Prostate gland (tissue), 2 donors: ENCODE measurements around the gene OTOR. TPM values are rescaled to one million over a fixed set of nuclear protein-coding genes. Genes with fewer than 3 reads are reported as not detected.
A peak's percentile ranks its signal among the peaks of the same experiment; 100 is the strongest.

Experiments
- DNase-seq: peaks from one replicate; pipeline ENCODE4 v3.0.0-alpha.2; 2019; ENCODE audit warnings: low spot score
- H3K27ac ChIP-seq, 2 donors: fragments of 200-600 bp; sonication (generic); 2 replicates each; pipeline ENCODE4 v1.5.1; 2017 to 2019
- H3K27me3 ChIP-seq: fragments of 200-600 bp; sonication (generic); replicated peaks from 2 replicates; pipeline ENCODE4 v1.5.1; 2019; ENCODE audit not compliant: insufficient read depth
- H3K36me3 ChIP-seq, 2 donors: fragments of 200-600 bp; sonication (generic); 1 replicate in 1 of 2; 2 replicates in 1 of 2; pipeline versions ENCODE4 v1.5.1 to v1.8.1; 2017 to 2019
- H3K4me1 ChIP-seq: fragments of 200-600 bp; sonication (generic); replicated peaks from 2 replicates; pipeline ENCODE4 v1.5.1; 2019
- H3K4me3 ChIP-seq, 2 donors: fragments of 200-600 bp; sonication (generic); 2 replicates each; pipeline ENCODE4 v1.5.1; 2017 to 2019
- H3K9me3 ChIP-seq: fragments of 200-600 bp; sonication (generic); 2 replicates; pipeline ENCODE4 v1.5.1; 2017
- CTCF ChIP-seq, 4 experiments: fragments of 200-600 bp in 2 of 4; fragments of 450-650 bp in 2 of 4; sonication (generic) in 2 of 4; IDR thresholded peaks; 1 replicate in 3 of 4; 2 replicates in 1 of 4; pipeline ENCODE4 v1.5.1; 2016 to 2019; ENCODE audit warnings: antibody characterized with exemption in 4 of 4, mild to moderate bottlenecking in 2 of 4, moderate library complexity in 2 of 4
- POLR2A ChIP-seq: fragments of 450-650 bp; IDR thresholded peaks from one replicate; pipeline ENCODE4 v1.6.1; 2016; ENCODE audit warnings: antibody characterized with exemption, mild to moderate bottlenecking
- POLR2AphosphoS5 ChIP-seq: sonication (generic); formaldehyde crosslinking; IDR thresholded peaks from one replicate; pipeline ENCODE4 v1.6.1; 2017; ENCODE audit warnings: antibody characterized with exemption
- WGBS: methylation state at CpG from one replicate; pipeline ENCODE4 v1.1.5; 2018; 5-methylcytosine and 5-hydroxymethylcytosine counted together
- intact Hi-C: fragments of 100-400 bp; cut with DNase I; formaldehyde crosslinking; loops from one replicate; pipeline ENCODE4 v1.14.2; 2022
- total RNA-seq, 2 donors: library from RNA; depleted of rRNA; stranded (reverse); fragments of >200 nt; gene quantifications; one replicate each; pipeline ENCODE4 v1.1.0, GENCODE V29; 2016

The OTOR gene
- total RNA-seq, 2 donors from 2014 or later: not detected

DNA sequence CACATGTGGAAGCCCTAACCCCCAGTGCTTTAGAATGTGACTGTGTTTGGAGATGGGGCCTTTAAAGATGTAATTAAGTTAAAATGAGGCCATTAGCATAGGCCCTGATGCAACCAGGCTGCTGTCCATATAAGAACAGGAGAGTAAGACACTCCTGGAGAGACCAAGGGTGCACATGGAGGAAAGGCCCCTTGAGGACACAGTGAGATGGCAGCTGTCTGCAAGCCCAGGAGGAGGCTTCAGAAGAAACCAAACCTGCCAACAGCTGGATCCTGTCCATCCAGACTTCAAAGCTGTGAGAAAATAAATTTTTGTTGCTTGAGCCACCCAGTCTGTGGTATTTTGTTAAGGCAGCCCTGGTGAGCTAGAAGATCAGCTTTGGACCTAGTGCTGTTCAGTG lies 35.1 kb upstream of the OTOR start:
- Histone ChIP-seq H3K9me3 (no peaks in the 10 kb centered on the region), H3K4me3 (no peak overlapping the region), H3K36me3 (no peaks in the 10 kb centered on the region), H3K27me3 (no peaks in the 10 kb centered on the region), H3K4me1 (no peaks in the 10 kb centered on the region), H3K27ac (no peak overlapping the region)
- intact Hi-C loops: no loop called here
- DNase-seq: no peak
- no peak for TF ChIP-seq POLR2A
- no peak for TF ChIP-seq POLR2AphosphoS5
- no peak for TF ChIP-seq CTCF (IDR thresholded peaks at IDR 0.05)

DNA sequence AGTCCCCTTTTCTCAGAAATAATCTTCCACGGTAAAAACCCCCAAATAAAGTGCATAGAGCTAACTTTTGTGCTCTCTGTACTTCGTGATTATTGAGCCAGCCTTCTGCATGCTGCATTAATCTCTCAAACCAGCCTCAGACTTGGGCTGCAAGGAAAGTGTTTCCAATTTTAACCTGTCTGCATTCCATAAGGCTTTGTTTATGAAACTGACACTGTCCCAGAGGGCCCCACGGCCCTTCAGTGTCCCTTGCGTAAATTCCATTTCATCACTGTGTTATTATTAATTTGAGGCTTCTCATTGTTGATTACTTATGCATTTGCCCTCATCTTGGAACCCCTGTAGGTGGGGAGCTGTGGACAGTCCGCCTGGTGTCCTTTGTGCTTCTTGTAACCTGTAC lies 33.9 kb upstream of the OTOR start:
- Histone ChIP-seq H3K4me3 (no peak overlapping the region), H3K27me3 (no peaks in the 10 kb centered on the region), H3K9me3 (no peaks in the 10 kb centered on the region), H3K27ac (no peak overlapping the region), H3K36me3 (no peaks in the 10 kb centered on the region), H3K4me1 (no peaks in the 10 kb centered on the region)
- DNase-seq: no peak
- 73% methylated on average over 5 of the region's 5 CpGs for WGBS
- intact Hi-C loops: no loop called here
- TF ChIP-seq CTCF (IDR thresholded peaks at IDR 0.05) (no peak), POLR2A (no peak), POLR2AphosphoS5 (no peak)

- WGBS: 86% methylated on average over 4 of the region's 4 CpGs
- Histone ChIP-seq H3K4me3 (no peak overlapping the region), H3K27ac (no peak overlapping the region), H3K4me1 (no peaks in the 10 kb centered on the region), H3K27me3 (no peaks in the 10 kb centered on the region), H3K9me3 (no peaks in the 10 kb centered on the region), H3K36me3 (no peaks in the 10 kb centered on the region)
- TF ChIP-seq CTCF (IDR thresholded peaks at IDR 0.05) (no peak), POLR2AphosphoS5 (no peak), POLR2A (no peak)
- intact Hi-C loops: no loop called here
- DNase-seq: no peak
Observed at GRCh38 chr20:16714751-16715150, 33.4 kb upstream of the OTOR start.

DNA sequence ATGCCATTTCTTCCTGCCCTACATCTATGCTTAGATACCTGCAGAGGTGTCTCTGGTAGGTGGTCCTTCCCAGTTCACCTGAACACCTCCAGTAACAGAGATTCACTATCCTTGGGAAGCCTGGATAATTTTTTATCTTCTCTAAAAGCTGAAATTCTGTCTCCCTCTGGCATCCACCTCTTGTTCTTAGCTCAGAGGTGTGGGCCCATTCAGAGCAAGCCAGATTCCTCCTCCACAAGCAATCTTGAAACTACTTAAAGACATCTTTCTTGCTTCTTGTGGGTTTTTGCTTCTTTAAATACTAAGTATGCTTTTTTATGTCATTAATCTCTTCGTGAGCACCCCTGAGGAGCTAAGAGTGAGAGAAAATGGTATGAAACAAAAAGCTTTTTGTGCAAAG lies 28.7 kb upstream of the OTOR start:
- 89% methylated on average over 1 of the region's 1 CpG for WGBS
- Histone ChIP-seq H3K27ac (no peak overlapping the region), H3K9me3 (no peaks in the 10 kb centered on the region), H3K4me1 (no peaks in the 10 kb centered on the region), H3K27me3 (no peaks in the 10 kb centered on the region), H3K36me3 (no peaks in the 10 kb centered on the region), H3K4me3 (no peak overlapping the region)
- no peak for TF ChIP-seq CTCF (IDR thresholded peaks at IDR 0.05)
- TF ChIP-seq POLR2A: no peak
- TF ChIP-seq POLR2AphosphoS5: no peak
- intact Hi-C loops: no loop called here
- no peak for DNase-seq

DNA sequence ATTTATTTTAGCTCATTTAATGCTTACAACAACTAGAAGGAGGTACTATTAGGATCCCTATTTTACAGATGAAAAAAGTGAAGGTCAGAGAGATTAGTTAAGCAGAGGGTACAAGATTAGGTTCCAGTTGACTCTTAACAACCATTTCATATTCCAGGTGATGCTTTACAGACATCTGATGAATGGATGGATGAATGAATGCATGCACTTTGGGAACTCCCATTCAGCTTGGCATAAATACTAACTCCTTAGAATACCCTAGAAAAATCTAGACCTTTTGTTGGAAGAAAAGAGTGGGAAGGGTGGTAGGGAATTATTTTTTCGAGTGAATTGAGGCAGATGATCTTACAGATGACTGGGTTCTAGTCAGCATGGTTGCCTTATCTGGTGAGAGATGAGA lies 19.1 kb upstream of the OTOR start:
- DNase-seq: no peak
- H3K4me1 ChIP-seq: no peaks in the 10 kb centered on the region
- H3K36me3 ChIP-seq: peaks cover 0 to 3% of the 10 kb centered on the region in 2 donors
- WGBS: 94% methylated on average over 1 of the region's 1 CpG
- no peaks in the 10 kb centered on the region for H3K9me3 ChIP-seq
- intact Hi-C loops: no loop called here
- H3K27me3 ChIP-seq: no peaks in the 10 kb centered on the region
- TF ChIP-seq CTCF (IDR thresholded peaks at IDR 0.05) (no peak), POLR2A (no peak), POLR2AphosphoS5 (no peak)
- H3K4me3 ChIP-seq: peak overlapping the region in 1 of 2 donors; percentile 82
- no peak overlapping the region for H3K27ac ChIP-seq
